Ectodermal cell (in vitro differentiated cells): ENCODE data around the gene CDYL.
"Not testable (repeated sequence)": the region's sequence is repeated elsewhere in the genome, so short reads cannot be mapped to it uniquely, and the experiment has no call there.

Source experiments
- H3K27ac ChIP-seq: 2 replicates; pipeline ENCODE4 v1.7.0; 2013; ENCODE audit warnings: mild to moderate bottlenecking, low read depth, low read length; ENCODE audit not compliant: insufficient read depth, poor library complexity, severe bottlenecking
- H3K27me3 ChIP-seq: 2 replicates; pipeline ENCODE4 v1.7.0; 2013; ENCODE audit warnings: mild to moderate bottlenecking, low read length; ENCODE audit not compliant: insufficient read depth, control insufficient read depth, poor library complexity, severe bottlenecking
- H3K36me3 ChIP-seq: one replicate; pipeline ENCODE4 v1.7.0; 2013; ENCODE audit warnings: low read length; ENCODE audit not compliant: control insufficient read depth, insufficient read depth
- H3K4me1 ChIP-seq: one replicate; pipeline ENCODE4 v1.7.0; 2013; ENCODE audit warnings: low read length; ENCODE audit not compliant: control insufficient read depth, insufficient read depth
- H3K4me3 ChIP-seq: 2 replicates; pipeline ENCODE4 v1.7.0; 2013; ENCODE audit warnings: low read depth, low read length, control low read depth; ENCODE audit not compliant: insufficient read depth
- H3K9me3 ChIP-seq: 2 replicates; pipeline ENCODE4 v1.7.0; 2013; ENCODE audit warnings: mild to moderate bottlenecking, low read length, moderate library complexity; ENCODE audit not compliant: control insufficient read depth
- WGBS, 2 experiments: methylation state at CpG; one replicate each; pipeline ENCODE4 v1.1.7; 2013; ENCODE audit warnings: missing lambda C conversion rate in 2 of 2; 5-methylcytosine and 5-hydroxymethylcytosine counted together

CDYL gene

GRCh38 chr6:4981761-4982160 lies 205.6 kb downstream of the CDYL start:
- 79 to 82% methylated on average over 6 of the region's 6 CpGs for WGBS, 2 experiments
- H3K9me3 ChIP-seq: no peaks in the 10 kb centered on the region
- no peak overlapping the region for H3K27ac ChIP-seq
- no peaks in the 10 kb centered on the region for H3K36me3 ChIP-seq
- H3K27me3 ChIP-seq: no peaks in the 10 kb centered on the region
- H3K4me3 ChIP-seq: no peak overlapping the region
- no peaks in the 10 kb centered on the region for H3K4me1 ChIP-seq

GRCh38 chr6:4983322-4983721 lies 207.1 kb downstream of the CDYL start:
- H3K27ac ChIP-seq: no peak overlapping the region
- no peaks in the 10 kb centered on the region for H3K9me3 ChIP-seq
- H3K4me3 ChIP-seq: no peak overlapping the region
- H3K36me3 ChIP-seq: no peaks in the 10 kb centered on the region
- no peaks in the 10 kb centered on the region for H3K27me3 ChIP-seq
- H3K4me1 ChIP-seq: no peaks in the 10 kb centered on the region
- WGBS, 2 experiments: 91 to 92% methylated on average over 6 of the region's 6 CpGs

GRCh38 chr6:4986999-4987398 lies 210.8 kb downstream of the CDYL start:
- no peaks in the 10 kb centered on the region for H3K27me3 ChIP-seq
- H3K27ac ChIP-seq: no peak overlapping the region
- H3K9me3 ChIP-seq: no peaks in the 10 kb centered on the region
- H3K36me3 ChIP-seq: no peaks in the 10 kb centered on the region
- H3K4me1 ChIP-seq: no peaks in the 10 kb centered on the region
- 89 to 90% methylated on average over 3 of the region's 3 CpGs for WGBS, 2 experiments
- no peak overlapping the region for H3K4me3 ChIP-seq

- no peaks in the 10 kb centered on the region for H3K27me3 ChIP-seq
- 90 to 91% methylated on average over 4 of the region's 4 CpGs for WGBS, 2 experiments
- H3K36me3 ChIP-seq: no peaks in the 10 kb centered on the region
- H3K9me3 ChIP-seq: no peaks in the 10 kb centered on the region
- no peaks in the 10 kb centered on the region for H3K4me1 ChIP-seq
- H3K4me3 ChIP-seq: no peak overlapping the region
- no peak overlapping the region for H3K27ac ChIP-seq
These were observed 211.2 kb downstream of the CDYL start for GRCh38 chr6:4987432-4987831.

GRCh38 chr6:4994741-4995140 lies 218.5 kb downstream of the CDYL start:
- Histone ChIP-seq H3K4me3 (no peak overlapping the region), H3K9me3 (no peaks in the 10 kb centered on the region), H3K36me3 (no peaks in the 10 kb centered on the region), H3K27me3 (no peaks in the 10 kb centered on the region), H3K27ac (no peak overlapping the region), H3K4me1 (no peaks in the 10 kb centered on the region)
- 85 to 95% methylated on average over 1 to 3 of the region's 3 CpGs for WGBS, 2 experiments

GRCh38 chr6:4997862-4998261 lies 221.7 kb downstream of the CDYL start:
- peaks cover 4% of the 10 kb centered on the region for H3K36me3 ChIP-seq
- no peaks in the 10 kb centered on the region for H3K9me3 ChIP-seq
- WGBS, 2 experiments: 92% methylated on average over 6 of the region's 6 CpGs
- H3K27ac ChIP-seq: no peak overlapping the region
- H3K27me3 ChIP-seq: no peaks in the 10 kb centered on the region
- no peaks in the 10 kb centered on the region for H3K4me1 ChIP-seq
- H3K4me3 ChIP-seq: no peak overlapping the region

GRCh38 chr6:4999586-4999985 lies 223.4 kb downstream of the CDYL start:
- Histone ChIP-seq H3K27me3 (no peaks in the 10 kb centered on the region), H3K4me3 (no peak overlapping the region), H3K4me1 (no peaks in the 10 kb centered on the region), H3K27ac (no peak overlapping the region), H3K9me3 (no peaks in the 10 kb centered on the region), H3K36me3 (peaks cover 4% of the 10 kb centered on the region)
- WGBS, 2 experiments: 86 to 98% methylated on average over 1 to 2 of the region's 2 CpGs

GRCh38 chr6:5003604-5004372 lies 227.6 kb downstream of the CDYL start, which contains the start of gene RPP40:
Gene RPP40, minus strand, starts transcription at chr6:5004037. Its CDS starts 35 bp downstream, at chr6:5004002.
- 0% methylated on average over 64 of the region's 64 CpGs for WGBS, 2 experiments
- H3K9me3 ChIP-seq: no peaks in the 10 kb centered on the region
- H3K36me3 ChIP-seq: peaks cover 4% of the 10 kb centered on the region
- peak within 1 kb of the TSS; percentile 45 for H3K27ac ChIP-seq
- H3K4me3 ChIP-seq: peak within 1 kb of the TSS; percentile 70
- H3K4me1 ChIP-seq: no peaks in the 10 kb centered on the region
- H3K27me3 ChIP-seq: no peaks in the 10 kb centered on the region

- no peak overlapping the region for H3K27ac ChIP-seq
- 60 to 61% methylated on average over 12 of the region's 12 CpGs for WGBS, 2 experiments
These were observed 228.3 kb downstream of the CDYL start for GRCh38 chr6:5004373-5005037.

GRCh38 chr6:5005038-5005433 lies 228.8 kb downstream of the CDYL start:
- H3K9me3 ChIP-seq, H3K4me1 ChIP-seq, H3K4me3 ChIP-seq, H3K27me3 ChIP-seq, H3K27ac ChIP-seq, H3K36me3 ChIP-seq: not testable (repeated sequence)
- 93 to 95% methylated on average over 5 of the region's 5 CpGs for WGBS, 2 experiments

More at GRCh38 chr6:5004373-5005037, 228.3 kb downstream of the CDYL start:
- Histone ChIP-seq H3K36me3 (peaks cover 4% of the 10 kb centered on the region), H3K27me3 (no peaks in the 10 kb centered on the region), H3K4me3 (peak overlapping the region; percentile 70), H3K4me1 (no peaks in the 10 kb centered on the region), H3K9me3 (no peaks in the 10 kb centered on the region)
